Hepatocyte (in vitro differentiated cells): ENCODE data around the gene VAPA.

Experiments used
- EZH2 ChIP-seq: fragments of 200-600 bp; sonication (generic); IDR thresholded peaks from 2 replicates; pipeline ENCODE4 v1.6.1; 2016; ENCODE audit warnings: antibody characterized with exemption, mild to moderate bottlenecking, borderline replicate concordance
- EZH2phosphoT487 ChIP-seq: fragments of 200-600 bp; sonication (generic); IDR thresholded peaks from one replicate; pipeline ENCODE4 v1.6.1; 2018; ENCODE audit warnings: antibody characterized with exemption, mild to moderate bottlenecking, low read depth, moderate library complexity; ENCODE audit not compliant: unreplicated experiment, severe bottlenecking
- TF ChIP-seq, protein P1 (sequence below): fragments of 200-600 bp; sonication (generic); IDR thresholded peaks from 2 replicates; pipeline ENCODE4 v1.5.1; 2016; ENCODE audit warnings: antibody characterized with exemption, mild to moderate bottlenecking; ENCODE audit not compliant: poor library complexity

DNA sequence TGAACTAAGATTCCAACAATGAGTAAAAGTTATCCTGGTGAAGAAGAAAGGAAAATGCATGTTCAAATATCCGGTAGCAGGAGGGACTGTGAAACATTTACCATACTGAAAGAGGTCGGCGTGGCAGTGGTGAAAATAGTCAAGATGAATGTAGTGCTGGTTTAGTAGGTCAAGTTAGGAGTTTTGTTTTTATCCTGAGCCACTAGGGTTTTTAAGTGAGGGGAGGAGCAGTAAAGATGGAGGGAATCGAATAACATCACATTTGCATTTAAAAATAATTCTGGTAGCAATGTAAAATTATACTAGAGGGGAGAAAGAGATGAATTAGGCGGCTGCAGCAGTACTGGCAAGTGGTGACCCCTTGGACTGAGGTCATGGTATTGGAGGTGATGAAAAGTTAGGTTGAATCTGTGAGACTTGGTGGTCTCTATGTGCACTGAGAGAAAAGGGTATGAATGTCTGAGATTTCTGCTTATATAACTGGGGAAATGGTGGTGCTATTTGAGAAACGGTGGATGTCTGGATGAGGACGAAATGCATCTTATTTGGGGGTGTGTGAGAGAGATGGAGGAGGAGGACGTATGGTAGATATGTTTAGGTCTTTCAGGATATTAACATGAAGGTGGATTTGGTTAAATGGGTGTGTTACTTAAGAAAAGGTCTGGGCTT, 5.9 kb downstream of the VAPA start:
- TF ChIP-seq, protein P1, sequence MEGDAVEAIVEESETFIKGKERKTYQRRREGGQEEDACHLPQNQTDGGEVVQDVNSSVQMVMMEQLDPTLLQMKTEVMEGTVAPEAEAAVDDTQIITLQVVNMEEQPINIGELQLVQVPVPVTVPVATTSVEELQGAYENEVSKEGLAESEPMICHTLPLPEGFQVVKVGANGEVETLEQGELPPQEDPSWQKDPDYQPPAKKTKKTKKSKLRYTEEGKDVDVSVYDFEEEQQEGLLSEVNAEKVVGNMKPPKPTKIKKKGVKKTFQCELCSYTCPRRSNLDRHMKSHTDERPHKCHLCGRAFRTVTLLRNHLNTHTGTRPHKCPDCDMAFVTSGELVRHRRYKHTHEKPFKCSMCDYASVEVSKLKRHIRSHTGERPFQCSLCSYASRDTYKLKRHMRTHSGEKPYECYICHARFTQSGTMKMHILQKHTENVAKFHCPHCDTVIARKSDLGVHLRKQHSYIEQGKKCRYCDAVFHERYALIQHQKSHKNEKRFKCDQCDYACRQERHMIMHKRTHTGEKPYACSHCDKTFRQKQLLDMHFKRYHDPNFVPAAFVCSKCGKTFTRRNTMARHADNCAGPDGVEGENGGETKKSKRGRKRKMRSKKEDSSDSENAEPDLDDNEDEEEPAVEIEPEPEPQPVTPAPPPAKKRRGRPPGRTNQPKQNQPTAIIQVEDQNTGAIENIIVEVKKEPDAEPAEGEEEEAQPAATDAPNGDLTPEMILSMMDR, result no peak
- no peak for TF ChIP-seq EZH2phosphoT487
- TF ChIP-seq EZH2, result no peak
